HCT116 (cell line): ENCODE data around the gene PTPN1.

Source experiments
- CBX3 ChIP-seq: IDR thresholded peaks from 2 replicates; pipeline ENCODE4 v1.6.1; 2012; ENCODE audit warnings: low read depth
- CTCF ChIP-seq, 3 experiments: fragments of 200-600 bp in 1 of 3; sonication (generic) in 1 of 3; IDR thresholded peaks in 2 of 3; conservative IDR thresholded peaks in 1 of 3; 2 replicates each; pipeline ENCODE4 v1.5.1; 2012 to 2017; ENCODE audit warnings: low read depth in 2 of 3, low read length in 2 of 3, antibody characterized with exemption in 1 of 3, borderline replicate concordance in 1 of 3, control low read depth in 1 of 3, mild to moderate bottlenecking in 1 of 3, mixed read lengths in 1 of 3, mixed run types in 1 of 3, moderate library complexity in 1 of 3; ENCODE audit not compliant: insufficient read depth in 1 of 3
- EGR1 ChIP-seq: IDR thresholded peaks from 2 replicates; pipeline ENCODE4 v1.6.1; 2012; ENCODE audit warnings: low read depth
- EZH2 ChIP-seq: fragments of 200-600 bp; sonication (generic); IDR thresholded peaks from 2 replicates; pipeline ENCODE4 v1.6.1; 2017; ENCODE audit warnings: antibody characterized with exemption, mixed run types
- EZH2phosphoT487 ChIP-seq: fragments of 200-600 bp; IDR thresholded peaks from 2 replicates; pipeline ENCODE4 v1.6.1; 2018; ENCODE audit warnings: antibody characterized with exemption, borderline replicate concordance
- JUND ChIP-seq: IDR thresholded peaks from 2 replicates; pipeline ENCODE4 v1.6.1; 2012
- MAX ChIP-seq: IDR thresholded peaks from 2 replicates; pipeline ENCODE4 v1.6.1; 2012
- POLR2A ChIP-seq: IDR thresholded peaks from 2 replicates; pipeline ENCODE4 v1.7.0; 2011; ENCODE audit warnings: borderline replicate concordance; ENCODE audit not compliant: insufficient read depth, insufficient read length; ENCODE audit errors: extremely low read depth
- POLR2AphosphoS5 ChIP-seq: IDR thresholded peaks from 2 replicates; pipeline ENCODE4 v1.6.1; 2011; ENCODE audit warnings: mild to moderate bottlenecking, low read depth, low read length, moderate library complexity
- RAD21 ChIP-seq: IDR thresholded peaks from 2 replicates; pipeline ENCODE4 v1.6.1; 2012; ENCODE audit warnings: low read depth, mild to moderate bottlenecking
- SP1 ChIP-seq: IDR thresholded peaks from 2 replicates; pipeline ENCODE4 v1.6.1; 2012; ENCODE audit warnings: low read depth

GRCh38 chr20:50526403-50526989 lies 16.3 kb downstream of the PTPN1 start:
- TF ChIP-seq RAD21: no peak
- no peak for TF ChIP-seq SP1
- TF ChIP-seq MAX: no peak
- TF ChIP-seq CBX3: no peak
- no peak for TF ChIP-seq POLR2AphosphoS5
- TF ChIP-seq CTCF (IDR thresholded peaks at IDR 0.05 in 2 of 3, conservative IDR thresholded peaks at IDR 0.05 in 1 of 3; ENCODE audit: borderline replicate concordance in 1 of 3, insufficient read depth in 1 of 3, low read depth in 2 of 3, low read length in 2 of 3): no peak
- TF ChIP-seq EZH2: no peak
- no peak for TF ChIP-seq POLR2A
- TF ChIP-seq JUND: no peak
- TF ChIP-seq EZH2phosphoT487: no peak
- no peak for TF ChIP-seq EGR1
